DND-41 (cell line): ENCODE data around the gene SP5.
"Not testable (repeated sequence)": the region's sequence is repeated elsewhere in the genome, so short reads cannot be mapped to it uniquely, and the experiment has no call there.

Experiments
- ATAC-seq: fragments of 200-7000 bp; cut with Tn5 transposase; 3 replicates; pipeline ENCODE4 v1.9.1; 2021; ENCODE audit warnings: low read depth; ENCODE audit not compliant: insufficient read depth
- DNase-seq: peaks from one replicate; pipeline ENCODE4 v3.0.0-alpha.2; 2020
- H2AFZ ChIP-seq: 2 replicates; pipeline ENCODE4 v1.6.0; 2012; ENCODE audit warnings: low read depth, low read length
- H3K27ac ChIP-seq: 2 replicates; pipeline ENCODE4 v1.5.1; 2012; ENCODE audit warnings: low read length, inconsistent platforms
- H3K27me3 ChIP-seq: fragments of 200-600 bp; sonication (generic); 2 replicates; pipeline ENCODE4 v1.6.0; 2012; ENCODE audit warnings: low read length, mild to moderate bottlenecking, inconsistent platforms; ENCODE audit not compliant: insufficient read depth, poor library complexity
- H3K36me3 ChIP-seq: 2 replicates; pipeline ENCODE4 v1.5.1; 2012; ENCODE audit warnings: low read length, inconsistent platforms; ENCODE audit not compliant: insufficient read depth
- H3K4me1 ChIP-seq: 2 replicates; pipeline ENCODE4 v1.5.1; 2012; ENCODE audit warnings: mild to moderate bottlenecking, low read length; ENCODE audit not compliant: insufficient read depth
- H3K4me2 ChIP-seq: 2 replicates; pipeline ENCODE4 v1.6.0; 2012; ENCODE audit warnings: mild to moderate bottlenecking, moderate library complexity, low read length, inconsistent platforms; ENCODE audit not compliant: insufficient read depth
- H3K4me3 ChIP-seq, 2 experiments: fragments of 200-600 bp in 1 of 2; shearing (Covaris generic) in 1 of 2; 2 replicates each; pipeline ENCODE4 v1.5.1; 2012 to 2016; ENCODE audit warnings: inconsistent platforms in 2 of 2, low read length in 2 of 2, mild to moderate bottlenecking in 2 of 2, low read depth in 1 of 2, moderate library complexity in 1 of 2
- H3K79me2 ChIP-seq: 2 replicates; pipeline ENCODE4 v1.6.0; 2012; ENCODE audit warnings: low read length, inconsistent platforms; ENCODE audit not compliant: insufficient read depth
- H3K9ac ChIP-seq: 2 replicates; pipeline ENCODE4 v1.6.0; 2012; ENCODE audit warnings: low read depth, mild to moderate bottlenecking, inconsistent platforms, low read length, moderate library complexity
- H3K9me3 ChIP-seq: 2 replicates; pipeline ENCODE4 v1.5.1; 2012; ENCODE audit warnings: low read length, moderate library complexity, mild to moderate bottlenecking, inconsistent platforms; ENCODE audit not compliant: insufficient read depth, severe bottlenecking
- H4K20me1 ChIP-seq: 2 replicates; pipeline ENCODE4 v1.6.0; 2012; ENCODE audit warnings: low read length; ENCODE audit not compliant: insufficient read depth
- EZH2 ChIP-seq: IDR thresholded peaks from 3 replicates; pipeline ENCODE4 v1.6.1; 2012; ENCODE audit warnings: borderline replicate concordance, low read depth, mild to moderate bottlenecking, moderate library complexity, low read length, inconsistent platforms; ENCODE audit not compliant: severe bottlenecking
- TF ChIP-seq, protein P1 (sequence below): IDR thresholded peaks from 2 replicates; pipeline ENCODE4 v1.5.1; 2012; ENCODE audit warnings: borderline replicate concordance, low read length, moderate library complexity, mild to moderate bottlenecking; ENCODE audit not compliant: poor library complexity, severe bottlenecking; ENCODE audit errors: extremely low read depth

Gene SP5

DNA sequence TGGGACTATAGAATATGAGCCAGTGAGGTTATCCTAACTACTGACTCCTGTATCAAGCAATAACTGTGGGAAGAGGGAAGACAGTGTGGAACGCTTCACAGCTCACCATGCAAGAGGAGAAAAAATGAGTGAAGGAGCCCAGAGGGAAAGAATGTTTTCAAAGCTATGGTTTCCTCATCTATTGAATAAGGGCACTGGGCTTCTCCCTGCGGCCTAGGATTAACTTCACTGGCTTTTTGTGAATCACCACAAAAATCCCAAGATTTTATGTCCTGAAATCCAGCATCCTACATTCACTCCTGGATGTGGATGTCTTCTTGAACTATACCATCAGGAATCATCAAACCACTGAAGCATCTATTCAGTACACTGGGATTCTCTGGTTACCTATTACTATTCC lies 44.5 kb upstream of the SP5 start:
- Histone ChIP-seq H3K9ac (no peak overlapping the region), H3K4me3 (no peak overlapping the region), H3K4me2 (no peak overlapping the region), H3K27me3 (no peaks in the 10 kb centered on the region), H2AFZ (no peak overlapping the region), H3K4me1 (no peaks in the 10 kb centered on the region), H4K20me1 (no peaks in the 10 kb centered on the region), H3K36me3 (no peaks in the 10 kb centered on the region), H3K9me3 (no peaks in the 10 kb centered on the region), H3K79me2 (no peaks in the 10 kb centered on the region), H3K27ac (no peak overlapping the region)
- ATAC-seq (no peak), DNase-seq (no peak)
- TF ChIP-seq, protein P1, sequence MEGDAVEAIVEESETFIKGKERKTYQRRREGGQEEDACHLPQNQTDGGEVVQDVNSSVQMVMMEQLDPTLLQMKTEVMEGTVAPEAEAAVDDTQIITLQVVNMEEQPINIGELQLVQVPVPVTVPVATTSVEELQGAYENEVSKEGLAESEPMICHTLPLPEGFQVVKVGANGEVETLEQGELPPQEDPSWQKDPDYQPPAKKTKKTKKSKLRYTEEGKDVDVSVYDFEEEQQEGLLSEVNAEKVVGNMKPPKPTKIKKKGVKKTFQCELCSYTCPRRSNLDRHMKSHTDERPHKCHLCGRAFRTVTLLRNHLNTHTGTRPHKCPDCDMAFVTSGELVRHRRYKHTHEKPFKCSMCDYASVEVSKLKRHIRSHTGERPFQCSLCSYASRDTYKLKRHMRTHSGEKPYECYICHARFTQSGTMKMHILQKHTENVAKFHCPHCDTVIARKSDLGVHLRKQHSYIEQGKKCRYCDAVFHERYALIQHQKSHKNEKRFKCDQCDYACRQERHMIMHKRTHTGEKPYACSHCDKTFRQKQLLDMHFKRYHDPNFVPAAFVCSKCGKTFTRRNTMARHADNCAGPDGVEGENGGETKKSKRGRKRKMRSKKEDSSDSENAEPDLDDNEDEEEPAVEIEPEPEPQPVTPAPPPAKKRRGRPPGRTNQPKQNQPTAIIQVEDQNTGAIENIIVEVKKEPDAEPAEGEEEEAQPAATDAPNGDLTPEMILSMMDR = no peak
- TF ChIP-seq EZH2 = no peak

DNA sequence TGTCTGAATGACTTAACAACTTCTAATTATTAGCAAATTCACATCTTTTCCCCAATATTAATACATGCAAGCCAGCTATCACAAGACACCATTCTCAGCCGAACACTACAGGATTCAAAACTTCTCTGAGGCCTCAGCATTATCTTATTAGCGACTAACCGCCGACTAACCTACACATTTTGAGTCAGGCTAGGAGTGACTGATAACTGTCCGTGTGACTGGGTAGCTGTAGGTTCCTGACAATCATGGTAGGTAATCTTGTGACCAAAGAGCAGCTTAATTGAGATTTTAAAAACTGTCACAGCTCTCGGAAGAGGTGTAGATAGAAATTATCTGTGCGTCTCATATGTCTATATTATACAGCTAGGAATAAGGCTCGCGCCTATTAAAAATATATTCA lies 44.1 kb upstream of the SP5 start:
- H3K4me2 ChIP-seq = no peak overlapping the region
- ATAC-seq (no peak), DNase-seq (no peak)
- H4K20me1 ChIP-seq = no peaks in the 10 kb centered on the region
- H3K27me3 ChIP-seq = no peaks in the 10 kb centered on the region
- no peak overlapping the region for H3K4me3 ChIP-seq
- no peak overlapping the region for H3K9ac ChIP-seq
- H2AFZ ChIP-seq = no peak overlapping the region
- TF ChIP-seq EZH2 = no peak
- TF ChIP-seq, protein P1 = no peak
- H3K36me3 ChIP-seq = no peaks in the 10 kb centered on the region
- H3K4me1 ChIP-seq = no peaks in the 10 kb centered on the region
- no peaks in the 10 kb centered on the region for H3K9me3 ChIP-seq
- no peaks in the 10 kb centered on the region for H3K79me2 ChIP-seq
- no peak overlapping the region for H3K27ac ChIP-seq

DNA sequence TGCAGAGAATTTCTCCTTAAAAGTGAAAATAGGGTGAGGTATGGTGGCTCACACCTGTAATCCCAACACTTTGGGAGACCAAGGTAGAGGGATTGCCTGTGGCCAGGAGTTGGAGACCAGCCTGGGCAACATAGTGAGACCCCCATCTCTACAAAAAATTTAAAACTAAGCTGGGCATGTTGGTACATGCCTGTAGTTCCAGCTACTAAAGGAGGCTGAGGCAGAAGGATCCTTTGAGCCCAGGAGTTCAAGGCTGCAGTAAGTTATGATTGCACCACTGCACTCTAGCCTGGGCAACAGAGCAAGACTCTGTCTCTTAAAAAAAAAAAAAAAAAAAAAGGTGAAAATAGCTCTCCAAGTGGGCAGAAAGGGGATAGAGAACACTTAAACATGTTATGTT lies 40.9 kb upstream of the SP5 start:
- H3K27ac ChIP-seq, H4K20me1 ChIP-seq, H3K4me3 ChIP-seq, H3K9ac ChIP-seq, H3K4me1 ChIP-seq, H3K27me3 ChIP-seq, H3K9me3 ChIP-seq, ATAC-seq, DNase-seq, H3K36me3 ChIP-seq, H3K4me2 ChIP-seq, H2AFZ ChIP-seq, H3K79me2 ChIP-seq: not testable (repeated sequence)

DNA sequence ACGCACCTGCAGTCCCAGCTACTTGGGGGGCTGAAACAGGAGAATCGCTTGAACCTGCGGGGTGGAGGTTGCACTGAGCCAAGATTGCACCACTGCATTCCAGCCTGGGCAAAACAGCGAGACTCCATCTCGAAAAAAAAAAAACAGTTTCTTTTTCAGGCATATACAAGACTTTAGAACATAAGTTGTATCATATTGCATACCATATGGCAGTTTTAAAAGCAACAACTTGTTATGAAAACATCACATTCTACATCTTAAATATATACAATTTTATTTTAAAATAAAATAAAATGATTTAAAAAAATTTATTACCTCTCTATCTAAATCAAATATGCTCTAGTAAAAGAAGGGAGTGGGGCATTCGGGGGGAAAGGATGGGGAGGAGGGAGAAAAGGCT lies 39.4 kb upstream of the SP5 start:
- Histone ChIP-seq H3K4me3 (no peak overlapping the region), H4K20me1 (no peaks in the 10 kb centered on the region), H3K36me3 (no peaks in the 10 kb centered on the region), H3K9ac (no peak overlapping the region), H3K9me3 (no peaks in the 10 kb centered on the region), H3K27me3 (no peaks in the 10 kb centered on the region), H3K27ac (no peak overlapping the region), H3K4me2 (no peak overlapping the region), H2AFZ (no peak overlapping the region), H3K79me2 (no peaks in the 10 kb centered on the region), H3K4me1 (no peaks in the 10 kb centered on the region)
- ATAC-seq (no peak), DNase-seq (no peak)
- TF ChIP-seq EZH2 = no peak
- TF ChIP-seq, protein P1 = no peak
